Peyer's patch (tissue), 4 donors: ENCODE results near the gene MEPE.

Experiments used
- POLR2A ChIP-seq, 2 donors: fragments of 450-650 bp; IDR thresholded peaks; one replicate each; pipeline ENCODE4 v1.5.1; 2017; ENCODE audit warnings: antibody characterized with exemption in 2 of 2, mild to moderate bottlenecking in 2 of 2, moderate library complexity in 2 of 2
- TF ChIP-seq, protein P1 (sequence below), 6 experiments: fragments of 450-650 bp in 4 of 6; fragments of 200-600 bp in 2 of 6; sonication (generic) in 1 of 6; IDR thresholded peaks; one replicate each; pipeline ENCODE4 v1.5.1; 2017 to 2019; ENCODE audit warnings: antibody characterized with exemption in 6 of 6, mild to moderate bottlenecking in 3 of 6, moderate library complexity in 1 of 6

DNA sequence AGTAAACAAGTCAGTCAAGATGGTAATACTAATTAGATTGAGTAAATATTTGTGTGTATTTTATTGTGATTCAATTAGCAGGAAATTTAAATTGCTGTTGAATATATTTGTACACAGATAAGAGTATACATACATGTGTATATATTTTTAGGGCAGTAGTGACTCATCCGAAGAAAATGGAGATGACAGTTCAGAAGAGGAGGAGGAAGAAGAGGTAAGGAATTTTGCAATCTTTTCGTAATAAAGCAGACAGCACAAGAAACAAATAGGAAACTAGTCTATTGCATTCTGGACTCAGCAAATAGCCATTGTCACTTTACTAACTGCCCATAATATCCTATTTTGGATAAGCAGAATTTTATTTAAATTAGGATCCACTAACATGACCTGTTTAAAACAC, 26.8 kb upstream of the MEPE start:
- TF ChIP-seq, protein P1, sequence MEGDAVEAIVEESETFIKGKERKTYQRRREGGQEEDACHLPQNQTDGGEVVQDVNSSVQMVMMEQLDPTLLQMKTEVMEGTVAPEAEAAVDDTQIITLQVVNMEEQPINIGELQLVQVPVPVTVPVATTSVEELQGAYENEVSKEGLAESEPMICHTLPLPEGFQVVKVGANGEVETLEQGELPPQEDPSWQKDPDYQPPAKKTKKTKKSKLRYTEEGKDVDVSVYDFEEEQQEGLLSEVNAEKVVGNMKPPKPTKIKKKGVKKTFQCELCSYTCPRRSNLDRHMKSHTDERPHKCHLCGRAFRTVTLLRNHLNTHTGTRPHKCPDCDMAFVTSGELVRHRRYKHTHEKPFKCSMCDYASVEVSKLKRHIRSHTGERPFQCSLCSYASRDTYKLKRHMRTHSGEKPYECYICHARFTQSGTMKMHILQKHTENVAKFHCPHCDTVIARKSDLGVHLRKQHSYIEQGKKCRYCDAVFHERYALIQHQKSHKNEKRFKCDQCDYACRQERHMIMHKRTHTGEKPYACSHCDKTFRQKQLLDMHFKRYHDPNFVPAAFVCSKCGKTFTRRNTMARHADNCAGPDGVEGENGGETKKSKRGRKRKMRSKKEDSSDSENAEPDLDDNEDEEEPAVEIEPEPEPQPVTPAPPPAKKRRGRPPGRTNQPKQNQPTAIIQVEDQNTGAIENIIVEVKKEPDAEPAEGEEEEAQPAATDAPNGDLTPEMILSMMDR (IDR thresholded peaks at IDR 0.05) = no peak
- no peak for TF ChIP-seq POLR2A (IDR thresholded peaks at IDR 0.05)
